ENCODE results near the gene ING5.

The ING5 gene

GRCh38 chr2:241673189-241673663, 28.6 kb upstream of the ING5 start:
- no peak for FAIRE-seq

GRCh38 chr2:241673797-241674725, 27.8 kb upstream of the ING5 start:
- no peak for FAIRE-seq

DNA sequence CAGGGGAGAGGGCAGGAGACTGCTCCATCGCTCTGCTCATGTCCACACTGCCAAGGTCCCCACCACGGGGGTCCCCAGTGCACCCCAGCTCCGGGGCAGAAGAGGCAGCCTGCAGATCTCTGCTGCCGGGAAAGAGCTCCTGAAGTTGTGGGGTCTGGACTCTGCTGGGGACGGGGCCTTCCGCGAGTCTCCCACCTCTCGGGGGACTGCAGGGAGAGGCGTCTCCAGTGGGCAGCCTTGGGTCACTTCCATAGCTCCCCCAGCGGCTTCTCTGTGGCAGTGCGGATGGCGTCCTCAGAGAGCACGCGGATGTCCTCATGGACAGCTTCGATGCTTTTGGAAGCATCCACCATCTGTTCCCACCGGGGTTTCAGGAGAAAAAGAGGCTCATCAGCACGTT, 26.0 kb upstream of the ING5 start:
- no peak for FAIRE-seq

GRCh38 chr2:241676665-241677064, 25.2 kb upstream of the ING5 start:
- FAIRE-seq = no peak

- FAIRE-seq = no peak
Measured at GRCh38 chr2:241677392-241677791, 24.4 kb upstream of the ING5 start.

DNA sequence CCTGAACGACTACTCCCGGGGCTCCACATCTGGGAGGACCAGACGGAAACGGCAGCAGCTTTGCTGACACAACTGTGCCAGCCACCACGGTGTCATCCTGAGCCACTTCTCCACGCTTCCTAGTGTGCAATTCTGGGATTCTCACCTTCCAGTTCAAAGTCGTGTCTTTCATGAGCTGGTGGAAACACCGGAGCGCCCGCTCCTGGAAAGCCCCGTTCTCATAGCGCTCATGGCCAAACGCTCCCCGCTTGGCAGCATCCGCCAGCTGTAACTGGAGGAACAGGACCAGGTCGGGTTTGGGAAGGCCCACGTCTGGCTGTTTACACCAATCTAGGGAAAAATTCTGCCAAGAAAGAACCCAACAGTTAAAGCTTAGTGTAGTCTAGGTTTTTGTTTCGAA, 23.5 kb upstream of the ING5 start:
- FAIRE-seq = no peak

DNA sequence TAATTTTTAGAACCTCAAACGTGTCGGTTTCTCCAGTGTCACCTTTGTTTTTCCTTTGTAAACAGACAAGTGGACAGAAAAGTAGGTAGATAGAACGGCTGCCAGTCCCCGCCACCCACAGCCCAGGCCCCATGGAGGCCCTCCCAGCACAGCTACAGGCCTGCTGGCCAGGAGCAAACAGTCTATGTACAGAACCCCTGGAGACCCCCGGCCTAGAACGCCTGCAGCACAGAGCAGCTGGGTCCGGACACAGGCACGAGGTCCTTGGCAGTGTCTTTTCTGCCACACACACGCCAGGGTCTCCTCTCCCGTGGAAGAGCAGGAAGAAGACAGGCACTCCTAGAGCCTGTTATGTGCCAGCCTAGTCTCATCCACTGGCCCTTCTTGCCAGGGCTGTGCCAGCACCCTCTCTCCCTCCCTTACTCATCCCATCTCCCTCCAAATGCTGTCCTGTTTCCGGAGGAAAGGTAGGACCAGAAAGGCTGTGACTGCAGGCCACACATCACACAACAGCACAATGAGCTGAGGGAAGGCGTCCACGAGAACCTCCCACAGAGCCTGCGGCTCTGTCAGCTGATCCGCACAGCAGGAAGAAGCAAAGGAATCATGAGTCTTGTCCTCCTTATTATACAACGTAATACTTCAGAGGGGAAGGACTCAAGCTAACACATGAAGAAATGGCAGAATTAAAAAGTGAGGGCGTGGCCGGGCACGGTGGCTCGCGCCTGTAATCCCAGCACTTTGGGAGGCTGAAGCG, 22.9 kb upstream of the ING5 start:
- FAIRE-seq = no peak

DNA sequence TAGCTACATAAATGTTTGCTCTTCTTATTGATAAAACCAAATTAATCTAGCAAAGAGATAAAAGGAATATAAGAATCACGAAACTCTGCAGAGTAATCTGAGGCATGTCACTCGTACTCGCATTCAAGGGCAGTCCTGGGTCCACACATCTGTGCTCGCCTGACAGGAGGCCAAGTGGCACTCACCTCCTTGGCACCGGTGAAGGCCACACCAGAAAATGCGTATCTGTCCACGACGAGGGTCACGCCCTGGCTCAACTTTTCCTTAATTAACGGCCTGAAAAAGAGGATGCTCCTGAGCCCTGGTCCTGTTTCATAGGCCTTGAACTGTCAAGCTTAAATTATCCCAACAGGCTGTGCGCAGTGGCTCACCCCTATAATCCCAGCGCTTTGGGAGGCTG, 21.8 kb upstream of the ING5 start:
- FAIRE-seq = no peak

DNA sequence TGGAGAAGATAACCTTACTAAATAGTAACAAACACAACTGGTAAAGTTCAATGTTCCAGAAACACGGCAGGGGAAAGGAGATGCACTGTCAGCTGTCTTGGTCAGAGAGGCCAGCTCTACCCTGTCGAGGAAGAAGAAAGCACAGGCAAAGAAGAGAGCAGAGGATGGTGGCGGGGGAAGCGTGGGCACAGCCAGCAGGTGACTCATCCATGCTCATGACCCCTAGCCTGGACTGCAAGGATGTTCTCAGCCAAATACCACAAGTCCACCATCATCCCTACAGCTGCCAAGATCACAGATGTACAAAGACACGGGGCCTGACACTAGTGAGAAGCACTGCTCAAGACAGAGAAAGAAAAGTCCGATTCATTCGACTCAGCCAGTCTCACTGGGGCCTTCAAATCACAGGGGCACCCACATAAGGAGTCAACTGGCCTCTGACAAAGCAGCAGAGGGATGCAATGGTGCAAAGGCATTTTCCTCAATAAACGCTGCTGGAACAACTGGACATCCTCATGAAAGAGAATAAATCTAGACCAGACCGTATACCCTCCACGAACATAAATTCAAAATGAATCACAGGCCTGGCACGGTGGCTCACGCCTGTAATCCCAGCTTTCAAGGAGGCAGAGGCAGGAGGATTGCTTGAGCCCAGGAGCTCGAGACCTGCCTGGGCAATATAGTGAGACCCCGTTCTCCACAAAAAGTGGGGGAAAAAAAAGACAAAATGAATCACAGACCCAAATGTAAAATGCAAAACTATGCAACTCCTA, 20.8 kb upstream of the ING5 start:
- FAIRE-seq = no peak

GRCh38 chr2:241686324-241686649, 15.6 kb upstream of the ING5 start:
- no peak for FAIRE-seq

- FAIRE-seq = no peak
Measured at GRCh38 chr2:241686650-241687425, 15.0 kb upstream of the ING5 start, which contains the start of gene DTYMK. TSS of gene DTYMK (minus strand) at chr2:241686815. CDS start at chr2:241686783, 32 bp downstream.

DNA sequence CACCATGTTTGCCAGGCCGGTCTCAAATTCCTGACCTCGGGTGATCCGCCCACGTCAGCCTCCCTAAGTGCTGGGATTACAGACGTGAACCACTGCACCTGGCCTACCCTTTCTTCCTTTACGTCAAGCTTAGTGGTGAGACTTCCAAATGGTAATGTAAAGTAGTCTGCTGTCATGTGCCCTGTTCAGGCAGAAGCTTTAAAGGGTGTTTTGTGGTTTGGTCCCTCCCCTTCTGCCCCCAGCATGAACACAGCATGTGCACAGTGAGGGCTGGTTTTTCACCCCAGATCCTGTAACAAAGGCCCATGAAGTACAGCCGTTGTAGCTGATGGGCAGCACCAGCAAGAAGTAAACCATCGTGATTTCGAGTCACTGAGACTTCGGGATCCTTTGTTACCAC, 12.5 kb upstream of the ING5 start:
- FAIRE-seq = no peak

DNA sequence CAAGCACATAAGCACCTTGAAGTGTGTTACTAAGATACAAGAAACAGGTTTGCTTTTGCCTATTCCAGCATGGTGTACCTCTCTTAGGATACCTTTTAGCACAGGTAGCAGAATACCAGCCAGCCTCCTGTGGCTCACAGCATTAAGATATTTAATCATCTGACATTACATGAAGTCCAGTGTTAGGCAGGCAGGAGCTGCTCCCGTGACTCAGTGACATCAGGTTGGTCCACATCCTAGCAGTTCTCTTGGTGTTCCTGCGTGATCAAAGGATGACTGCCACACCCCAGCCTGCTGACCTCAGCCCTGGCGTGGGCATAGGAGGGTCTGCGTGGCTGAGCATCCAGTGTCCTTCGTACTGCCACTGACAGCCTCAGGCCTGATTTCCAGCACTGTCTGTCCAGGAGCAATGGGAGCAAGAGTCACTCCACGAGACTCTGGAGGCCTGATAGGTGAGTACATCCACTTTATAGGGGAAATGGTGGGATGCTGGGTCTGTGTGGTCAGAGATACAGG, 11.6 kb upstream of the ING5 start:
- no peak for FAIRE-seq

GRCh38 chr2:241692448-241692847, 9.4 kb upstream of the ING5 start:
- no peak for FAIRE-seq

- no peak for FAIRE-seq
Measured at GRCh38 chr2:241695651-241696050, 6.2 kb upstream of the ING5 start.

- no peak for FAIRE-seq
Measured at GRCh38 chr2:241701149-241701398, 765 bp upstream of the ING5 start.

GRCh38 chr2:241702155-241703031, 554 bp downstream of the ING5 start:
- FAIRE-seq = no peak

GRCh38 chr2:241703032-241703604, 1.3 kb downstream of the ING5 start:
- no peak for FAIRE-seq

DNA sequence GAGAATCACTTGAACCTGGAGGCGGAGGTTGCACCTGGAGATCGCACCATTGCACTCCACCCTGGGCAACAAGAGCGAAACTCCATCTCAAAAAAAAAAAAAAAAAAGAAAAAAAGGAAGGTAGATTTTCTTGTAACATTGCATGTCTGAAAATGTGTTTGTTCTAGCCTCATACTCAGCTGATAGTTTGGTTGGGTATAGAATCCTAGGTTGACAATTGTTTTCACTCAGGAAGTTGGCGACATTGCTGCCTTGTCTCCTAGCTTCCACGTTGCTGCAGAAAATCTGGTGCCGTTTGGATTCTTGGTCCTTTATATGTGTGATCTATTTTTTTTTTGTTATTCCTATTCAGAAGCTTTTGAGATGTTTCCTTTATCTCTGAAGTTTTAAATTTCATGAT, 4.7 kb downstream of the ING5 start:
- no peak for FAIRE-seq

DNA sequence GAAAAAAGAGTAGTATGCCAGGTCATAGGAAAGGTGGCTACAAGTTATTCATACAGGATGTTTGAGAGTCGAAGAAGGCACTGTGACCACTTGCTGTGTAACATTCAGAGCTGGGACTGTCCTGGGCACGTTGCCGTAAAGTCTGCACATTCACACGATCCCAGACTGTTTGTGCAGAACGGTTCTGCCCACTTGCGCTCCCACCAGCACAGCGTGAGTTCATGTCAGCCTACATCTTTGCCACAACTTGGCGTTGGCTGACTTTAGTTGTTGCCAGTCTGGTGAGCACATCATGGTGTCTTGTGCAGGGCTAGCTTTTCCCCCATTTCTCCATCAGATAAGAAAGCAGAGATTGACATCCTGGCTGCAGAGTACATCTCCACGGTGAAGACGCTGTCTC, 7.0 kb downstream of the ING5 start:
- no peak for FAIRE-seq

DNA sequence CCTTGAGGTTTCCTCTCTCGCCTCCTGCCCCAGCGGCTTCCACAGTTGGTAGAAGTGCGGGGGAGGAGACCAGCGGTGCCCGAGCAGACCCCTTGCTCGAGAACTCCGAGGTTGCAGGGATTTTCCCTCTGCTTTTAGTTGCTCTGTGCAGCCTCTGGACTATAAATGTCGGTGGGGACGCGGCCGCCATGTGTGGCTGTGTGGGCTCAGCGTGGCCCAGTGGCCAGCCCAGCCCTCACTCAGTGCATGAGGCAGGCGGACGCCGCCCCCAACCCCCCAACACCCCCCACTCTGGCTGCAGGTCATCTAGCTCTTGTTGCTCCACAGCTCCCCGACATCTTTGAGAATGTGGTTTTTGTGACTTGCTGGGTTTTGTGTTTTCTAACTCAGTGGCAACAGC, 17.3 kb downstream of the ING5 start:
- no peak for FAIRE-seq

Measured in TTC549 (cell line).